Measurements from ENCODE around the gene DYNLT4.

DNA sequence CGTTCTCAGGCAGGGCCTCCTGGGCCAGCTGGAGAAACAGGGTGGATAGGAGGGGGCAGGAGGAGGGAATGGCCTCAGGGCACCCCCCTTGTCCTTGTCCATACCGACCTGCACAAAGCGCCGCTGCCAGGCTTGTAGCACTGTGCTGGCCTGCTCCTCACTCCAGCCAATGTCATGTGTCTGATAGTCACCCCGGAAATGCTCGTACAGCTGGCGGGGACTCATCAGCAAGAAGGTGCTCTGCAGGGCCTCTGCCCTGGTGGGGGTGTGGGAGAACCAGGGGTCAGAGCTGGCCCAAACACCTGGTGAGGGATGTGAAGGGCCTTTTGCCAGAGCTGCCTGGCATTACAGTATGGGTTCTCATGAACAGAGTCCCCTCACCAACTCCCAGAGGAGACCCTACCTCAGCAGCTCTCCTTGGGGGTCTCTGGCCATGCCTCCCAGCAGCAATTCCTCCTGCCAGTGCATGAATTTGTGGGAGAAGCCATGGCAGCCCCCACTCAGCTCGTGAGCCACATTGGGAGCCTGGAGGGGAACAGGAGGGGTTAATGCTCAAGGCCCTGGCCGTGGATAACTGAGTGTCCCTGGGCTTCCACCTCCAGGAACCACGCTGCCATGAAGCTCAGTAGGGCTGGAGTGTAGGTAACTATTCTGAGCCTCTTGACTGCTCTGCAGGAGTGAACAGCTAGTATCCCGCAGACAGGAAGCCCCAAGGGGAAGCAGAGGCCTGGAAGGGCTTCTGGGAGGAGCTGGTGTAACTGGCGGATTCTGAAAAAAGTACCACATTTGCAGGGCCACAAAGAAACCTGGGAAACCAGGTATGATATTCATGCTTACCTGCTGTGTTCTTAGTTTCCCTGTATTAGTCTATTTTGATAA is 22.6 kb upstream of the DYNLT4 start:
- TF ChIP-seq RARB (CRISPR knock-in tag; IDR thresholded peaks at IDR 0.05), result no peak
- no peak for TF ChIP-seq ZFP3 (CRISPR knock-in tag; IDR thresholded peaks at IDR 0.05)
- no peak for TF ChIP-seq OSR1 (CRISPR knock-in tag; IDR thresholded peaks at IDR 0.05)

Measured in SK-N-SH treated with all-trans-retinoic acid at 6 μM for 48 hours (cell line).